GM12891 (cell line): Measurements from ENCODE around the gene SAXO2.

Experiments used
- POLR2A ChIP-seq: IDR thresholded peaks from 2 replicates; pipeline ENCODE4 v1.6.1; 2011; ENCODE audit warnings: low read depth, low read length, control low read depth
- POU2F2 ChIP-seq: IDR thresholded peaks from 2 replicates; pipeline ENCODE4 v1.6.1; 2011; ENCODE audit warnings: low read depth, mild to moderate bottlenecking, control low read depth, low read length, moderate library complexity

DNA sequence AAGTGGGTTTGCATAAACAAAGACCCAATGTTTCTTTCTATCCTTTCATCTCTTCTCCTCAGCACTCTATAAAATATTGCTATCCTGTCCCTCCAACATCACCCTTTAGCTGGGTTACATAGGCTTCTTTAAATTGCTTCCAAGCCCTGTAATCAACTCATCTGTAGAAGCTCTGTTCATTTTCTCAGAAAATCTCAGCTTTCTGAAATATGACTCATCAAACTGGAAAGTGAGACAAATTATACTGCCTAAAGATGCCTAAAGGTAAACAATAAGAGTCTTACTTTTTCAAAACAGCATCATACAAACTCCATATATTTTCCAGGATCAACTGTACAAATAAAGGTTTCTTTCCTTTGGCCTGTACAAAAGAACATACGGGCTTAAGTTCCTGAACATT is 33.9 kb upstream of the SAXO2 start:
- TF ChIP-seq POU2F2 (no peak), POLR2A (no peak)
